Hepatic stellate cell (primary cell): ENCODE measurements around the gene AP3S1.
A peak's percentile ranks its signal among the peaks of the same experiment; 100 is the strongest.

ENCODE experiments used
- DNase-seq: peaks from one replicate; pipeline ENCODE4 v3.0.0; 2011; ENCODE audit warnings: low spot score

The AP3S1 gene

GRCh38 chr5:115825948-115826347 is 15.8 kb upstream of the AP3S1 start:
- DNase-seq, result no peak

- no peak for DNase-seq
These were observed 11.8 kb upstream of the AP3S1 start for GRCh38 chr5:115829913-115830312.

GRCh38 chr5:115831163-115831768 is 10.5 kb upstream of the AP3S1 start:
- peak; percentile 22 for DNase-seq

- DNase-seq, result no peak
These were observed 6.3 kb upstream of the AP3S1 start for GRCh38 chr5:115835481-115835880.

GRCh38 chr5:115838885-115839518 is 2.7 kb upstream of the AP3S1 start:
- DNase-seq, result peak; percentile 36

GRCh38 chr5:115840873-115841272 is 862 bp upstream of the AP3S1 start:
- DNase-seq, result no peak

DNA sequence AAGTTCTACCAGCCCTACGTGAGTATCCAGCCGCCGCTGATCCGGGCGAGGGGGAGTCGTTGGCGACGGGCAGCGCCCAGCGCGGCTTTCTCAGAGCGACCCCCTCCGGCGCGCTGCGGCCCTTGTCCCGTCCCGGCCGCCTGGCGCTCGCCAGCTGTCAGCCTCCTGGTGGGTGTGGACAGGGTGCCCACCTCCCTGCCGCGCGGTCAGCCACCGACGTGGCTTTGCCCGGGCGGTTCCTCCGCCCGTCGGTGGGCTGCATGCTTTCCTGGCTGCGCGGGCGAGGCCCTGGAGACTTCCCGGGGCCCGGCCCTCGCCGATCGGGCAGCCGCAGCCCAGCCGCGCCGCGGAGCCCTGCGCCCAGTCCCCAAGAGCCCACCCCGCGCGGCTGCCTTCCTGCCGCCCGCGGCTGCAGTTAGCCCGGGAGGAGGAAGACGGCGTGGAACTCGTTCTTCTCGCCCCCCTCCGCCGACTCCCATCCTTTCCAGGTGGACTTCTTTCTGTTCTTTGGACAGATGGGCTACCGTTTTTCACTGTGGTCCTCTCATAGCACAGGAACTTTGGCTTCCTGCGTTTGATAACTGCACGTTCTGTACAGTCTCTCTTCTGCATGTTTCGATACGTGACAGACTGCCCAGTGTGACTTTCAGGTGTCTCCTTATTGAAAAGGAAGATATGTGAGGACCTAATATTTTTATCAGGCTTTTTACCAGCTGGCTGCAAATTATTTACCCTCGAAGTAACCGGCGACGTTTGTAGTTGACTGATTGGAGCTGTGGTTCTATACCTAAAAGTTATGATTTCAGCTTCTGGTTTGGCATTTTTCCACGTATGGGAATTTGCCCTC is 577 bp downstream of the AP3S1 start:
- DNase-seq, result peak; percentile 58

- no peak for DNase-seq
These were observed 1.2 kb downstream of the AP3S1 start for GRCh38 chr5:115842952-115843351.

GRCh38 chr5:115843444-115844130 is 1.9 kb downstream of the AP3S1 start:
- no peak for DNase-seq

DNA sequence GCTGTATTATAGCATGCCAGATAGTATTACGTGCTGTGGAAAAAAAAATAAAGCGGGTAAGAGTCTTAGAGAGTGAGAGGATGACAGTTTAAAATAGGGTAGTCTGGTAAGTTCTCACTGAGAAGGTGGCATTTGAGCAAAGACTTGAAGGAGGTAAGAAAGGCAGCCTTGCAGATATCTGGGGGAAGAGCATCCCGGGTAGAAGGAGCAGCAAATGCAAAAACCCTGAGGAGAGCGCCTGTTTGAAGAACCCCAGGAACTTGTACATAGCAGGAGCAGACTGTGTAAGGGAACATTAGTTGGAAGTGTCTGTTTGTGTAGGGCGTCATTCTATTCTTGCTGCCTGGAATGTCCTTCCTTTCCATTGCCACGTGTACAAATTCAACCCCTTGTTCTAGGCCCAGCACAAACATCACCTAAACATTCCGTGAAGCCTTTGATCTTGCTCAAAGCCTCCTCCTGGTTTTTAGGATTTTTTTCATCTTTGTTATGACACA is 2.6 kb downstream of the AP3S1 start:
- no peak for DNase-seq

DNA sequence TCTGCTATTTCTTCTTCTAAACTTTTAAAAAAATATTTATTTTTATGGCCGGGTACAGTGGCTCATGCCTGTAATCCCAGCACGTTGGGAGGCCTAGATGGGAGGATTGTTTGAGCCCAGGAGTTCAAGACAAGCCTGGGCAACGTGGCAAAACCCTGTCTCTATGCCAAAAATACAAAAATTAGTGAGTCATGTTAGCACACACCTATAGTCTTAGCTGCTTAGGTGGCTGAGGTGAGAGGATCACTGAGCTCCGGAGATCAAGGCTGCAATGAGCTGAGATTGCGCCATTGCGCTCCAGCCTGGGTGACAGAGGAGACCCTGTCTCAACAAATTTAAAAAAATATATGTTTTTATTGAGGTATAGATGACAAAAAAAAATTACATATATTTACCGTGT is 5.6 kb downstream of the AP3S1 start:
- no peak for DNase-seq

DNA sequence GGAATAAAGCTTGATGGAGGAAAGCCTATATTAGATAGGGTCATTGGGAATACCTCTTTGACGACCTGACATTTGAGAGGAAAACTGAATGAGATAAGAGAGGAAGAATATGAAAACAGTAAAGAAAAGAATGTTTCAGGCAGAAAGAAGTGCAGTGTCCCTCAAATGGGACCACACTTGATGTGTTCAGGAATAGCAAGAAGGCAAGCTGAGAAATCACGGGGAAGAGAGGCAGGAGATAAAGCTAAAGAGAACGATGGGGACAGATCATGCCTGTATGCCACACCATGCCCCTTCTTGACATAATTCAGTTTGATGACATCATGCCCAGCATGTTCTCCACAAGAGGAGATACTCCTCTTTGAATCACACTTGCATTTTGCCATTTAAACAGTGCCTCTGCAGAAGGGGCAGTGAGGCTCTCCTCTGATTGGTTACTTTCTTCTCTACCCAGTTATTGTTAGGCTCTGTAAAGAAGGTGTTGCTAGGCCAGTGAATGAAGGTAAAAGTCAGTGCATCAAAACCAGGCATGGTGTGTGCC is 7.6 kb downstream of the AP3S1 start:
- no peak for DNase-seq

GRCh38 chr5:115850744-115851416 is 9.1 kb downstream of the AP3S1 start:
- no peak for DNase-seq

DNA sequence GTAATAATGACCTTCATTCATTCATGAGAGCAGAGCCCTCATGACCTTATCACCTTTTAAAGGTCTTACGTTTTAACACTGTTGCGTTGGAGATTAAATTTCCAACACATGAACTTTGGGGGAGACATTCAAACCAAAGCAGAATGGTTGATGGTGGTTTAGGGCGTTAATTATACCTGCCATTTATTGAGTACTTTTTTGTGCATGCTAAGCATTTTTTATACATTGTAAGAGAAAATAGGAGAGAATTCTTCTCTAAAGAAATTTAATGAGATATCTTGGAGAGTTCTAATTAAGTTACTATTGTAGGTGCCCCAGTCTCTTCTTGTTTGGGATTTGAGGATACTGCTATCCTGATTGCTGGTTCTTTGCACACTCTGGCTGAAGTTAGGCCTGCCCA is 12.4 kb downstream of the AP3S1 start:
- no peak for DNase-seq

DNA sequence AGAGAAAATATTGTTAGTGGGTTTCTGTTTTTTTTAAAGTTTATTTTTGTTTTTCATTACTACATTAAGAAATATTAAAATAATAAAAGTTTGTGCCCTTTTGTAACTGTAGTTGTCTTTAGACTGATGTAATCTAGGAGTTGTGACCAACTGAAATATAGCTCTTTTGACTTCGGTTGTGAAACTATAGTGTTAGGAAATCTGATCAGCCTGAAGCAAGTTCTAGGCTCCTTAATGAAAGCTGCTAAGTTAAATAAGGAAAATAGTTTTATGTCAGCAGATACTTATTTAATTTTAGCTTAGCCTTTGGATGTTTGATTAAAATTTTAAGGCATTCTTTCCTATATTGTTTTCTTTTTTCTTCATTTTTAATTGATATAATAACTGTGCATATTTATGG is 14.2 kb downstream of the AP3S1 start:
- no peak for DNase-seq

DNA sequence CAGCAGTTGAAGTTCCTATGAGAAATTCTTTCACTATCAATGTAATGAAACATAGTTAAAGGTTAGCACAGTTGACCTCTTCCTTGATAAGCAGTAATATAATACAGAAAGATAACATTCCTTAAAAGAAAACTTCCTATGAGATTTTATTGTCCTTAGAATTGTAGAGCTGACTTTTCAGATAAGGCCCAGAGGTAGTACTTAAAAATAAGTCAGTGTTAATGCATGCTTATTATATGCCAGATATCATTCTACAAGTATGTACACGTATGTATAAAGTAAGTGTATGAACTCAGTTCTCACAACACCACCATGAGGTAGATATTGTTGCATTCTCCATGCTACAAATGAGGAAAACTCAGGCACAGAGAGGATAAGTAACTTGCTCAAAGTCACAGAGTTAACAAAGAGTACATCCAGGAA is 15.3 kb downstream of the AP3S1 start:
- DNase-seq, result no peak

DNA sequence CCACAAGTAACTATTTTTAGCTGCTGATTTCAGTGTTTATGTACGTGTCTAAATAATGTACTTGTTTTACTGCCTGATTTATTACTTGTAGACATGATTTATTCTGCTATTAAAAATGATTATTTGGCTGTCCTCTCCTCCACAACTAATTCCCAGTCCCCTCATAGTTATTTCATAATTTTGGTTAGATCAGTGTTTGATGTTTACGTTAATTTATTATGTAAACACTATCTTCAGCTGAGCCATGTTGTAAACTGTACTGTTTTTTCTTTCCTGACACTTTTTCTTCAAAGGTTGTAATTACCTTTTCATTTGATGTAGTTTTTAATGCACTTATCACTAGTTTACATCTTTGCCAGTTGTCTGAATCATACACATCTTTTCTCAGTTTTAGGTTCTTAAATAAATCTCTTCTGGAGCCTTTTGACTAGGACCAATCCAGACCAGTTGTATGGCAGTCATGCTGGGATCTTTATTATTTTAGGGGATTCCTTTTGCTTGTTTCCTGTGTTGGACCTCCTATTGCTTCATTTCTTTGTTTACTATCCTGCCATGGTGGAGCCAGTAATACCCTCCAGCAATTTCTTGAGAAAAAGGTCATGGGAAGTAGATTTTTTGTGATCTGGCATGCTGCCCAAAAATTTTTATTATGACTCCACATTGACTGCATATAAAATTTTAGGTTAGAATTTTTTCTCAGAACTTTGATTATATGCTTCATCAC is 16.1 kb downstream of the AP3S1 start:
- DNase-seq, result no peak

- DNase-seq, result no peak
These were observed 16.7 kb downstream of the AP3S1 start for GRCh38 chr5:115858396-115858795.

- no peak for DNase-seq
These were observed 17.6 kb downstream of the AP3S1 start for GRCh38 chr5:115859378-115859777.

- no peak for DNase-seq
These were observed 27.6 kb downstream of the AP3S1 start for GRCh38 chr5:115869256-115869795.

DNA sequence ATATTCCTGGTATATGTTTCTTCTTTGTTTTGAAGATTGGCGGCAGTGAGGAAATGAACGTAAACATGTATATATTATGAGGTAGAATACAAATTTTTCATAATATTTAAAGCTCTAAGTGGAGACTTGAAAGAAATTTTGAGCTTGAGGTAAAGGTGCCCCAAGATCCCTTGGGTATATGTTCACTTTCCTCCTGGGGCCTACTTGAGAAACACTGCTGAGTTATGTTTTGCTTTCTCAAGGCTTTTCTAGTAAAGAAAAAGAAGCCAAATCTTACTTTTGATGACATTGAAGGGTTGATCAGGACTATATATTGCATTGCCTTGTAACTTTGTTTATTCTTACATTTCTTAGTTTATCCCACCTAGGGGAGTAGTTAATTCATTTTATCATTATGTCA is 30.7 kb downstream of the AP3S1 start:
- no peak for DNase-seq
